NCI-H1436 (cell line): ENCODE measurements around the gene STYXL2.

Experiments
- DNase-seq: peaks from one replicate; lab custom pipeline; 2025; lab: John Stamatoyannopoulos, UW

STYXL2 gene

DNA sequence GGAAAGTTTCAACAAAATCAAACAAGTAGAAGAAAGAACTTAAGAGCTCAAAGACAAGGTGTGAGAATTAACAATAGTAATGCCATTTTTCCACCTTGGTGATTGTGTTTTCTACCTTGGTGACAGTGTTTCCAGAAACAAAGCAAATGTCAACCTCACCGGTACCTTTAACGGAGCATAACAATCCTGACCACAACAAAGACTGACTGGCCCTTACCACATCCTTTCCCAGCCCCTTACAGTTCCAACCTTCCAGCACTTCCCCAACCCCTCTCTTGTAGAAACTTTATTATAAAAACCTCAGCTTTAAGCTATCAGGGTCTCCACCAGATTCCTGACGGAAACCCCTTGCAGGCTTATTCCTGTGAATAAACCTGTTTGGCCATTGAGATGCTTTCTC is 16.7 kb downstream of the STYXL2 start:
- DNase-seq = no peak

- no peak for DNase-seq
Observed at GRCh38 chr1:167111868-167112709, 18.2 kb downstream of the STYXL2 start.

DNA sequence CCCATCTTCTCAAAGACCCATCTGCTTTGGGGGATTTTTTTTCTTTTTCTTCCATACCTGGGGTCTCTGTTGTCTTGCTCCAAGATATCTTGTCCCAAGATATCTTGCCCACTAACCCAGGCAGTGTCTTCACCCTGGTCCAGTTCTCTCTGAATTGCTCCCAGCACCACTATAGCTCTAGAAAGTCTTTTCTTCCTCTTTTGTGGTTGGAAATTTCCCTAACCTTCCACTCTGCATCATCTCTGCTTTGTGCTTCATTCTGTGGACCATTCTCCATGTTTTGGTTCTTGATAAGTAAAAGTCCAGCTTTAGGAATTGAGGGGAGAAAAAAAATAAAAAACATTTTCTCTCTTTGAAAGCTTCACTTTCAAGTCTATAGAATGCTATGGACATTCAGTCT is 20.9 kb downstream of the STYXL2 start:
- DNase-seq = no peak

DNA sequence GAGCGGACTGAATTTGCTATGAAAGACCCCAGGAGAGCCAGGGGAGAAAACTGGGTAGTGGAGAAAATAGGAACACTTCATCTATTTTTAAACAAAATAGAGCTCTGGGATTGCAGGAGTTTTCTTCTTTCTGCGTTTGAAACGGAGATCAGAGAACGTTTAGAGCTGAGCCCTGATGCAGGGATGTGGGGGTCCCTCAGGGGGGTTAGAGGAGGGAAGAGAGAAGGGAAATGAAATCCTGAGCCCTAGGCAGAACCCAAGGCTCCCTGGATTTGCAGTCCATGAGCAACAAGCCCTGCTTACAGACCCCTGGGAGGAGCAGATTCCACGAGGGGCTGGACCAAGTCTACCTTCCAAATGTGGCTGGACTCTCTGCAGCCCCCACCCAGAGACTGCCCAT is 21.8 kb downstream of the STYXL2 start:
- DNase-seq = no peak

DNA sequence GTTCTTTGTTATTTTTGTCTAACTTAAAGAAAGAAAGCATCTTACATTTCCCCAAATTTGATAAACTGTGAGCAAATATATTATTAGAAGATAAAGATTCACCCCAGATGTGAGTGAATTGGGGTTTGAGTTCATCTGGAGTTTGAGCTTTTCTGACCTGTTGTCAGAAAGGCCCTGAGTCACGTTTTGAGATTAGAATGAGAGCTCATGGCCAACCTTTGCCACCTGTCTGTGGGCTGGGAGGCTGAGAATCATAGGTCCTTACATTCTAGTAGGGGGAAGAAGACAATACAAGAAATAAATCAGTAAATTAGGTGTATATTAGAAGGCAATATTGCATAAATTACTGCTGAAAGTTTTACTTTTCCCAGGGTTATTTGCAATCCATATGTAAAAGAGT is 22.3 kb downstream of the STYXL2 start:
- DNase-seq = no peak

DNA sequence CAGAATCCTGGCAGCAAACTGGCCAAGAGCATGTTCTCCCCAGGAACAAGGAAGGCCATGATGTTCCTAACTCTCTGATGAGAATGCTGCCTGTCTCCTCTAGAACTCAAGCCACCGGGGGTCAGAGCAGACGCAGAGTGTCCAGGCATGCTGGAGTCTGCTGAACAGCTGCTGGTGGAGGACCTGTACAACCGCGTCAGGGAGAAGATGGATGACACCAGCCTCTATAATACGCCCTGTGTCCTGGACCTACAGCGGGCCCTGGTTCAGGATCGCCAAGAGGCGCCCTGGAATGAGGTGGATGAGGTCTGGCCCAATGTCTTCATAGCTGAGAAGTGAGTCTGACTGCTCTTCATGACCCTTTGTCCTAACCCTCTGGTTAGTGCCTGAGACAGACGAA is 23.4 kb downstream of the STYXL2 start:
- DNase-seq = no peak

DNA sequence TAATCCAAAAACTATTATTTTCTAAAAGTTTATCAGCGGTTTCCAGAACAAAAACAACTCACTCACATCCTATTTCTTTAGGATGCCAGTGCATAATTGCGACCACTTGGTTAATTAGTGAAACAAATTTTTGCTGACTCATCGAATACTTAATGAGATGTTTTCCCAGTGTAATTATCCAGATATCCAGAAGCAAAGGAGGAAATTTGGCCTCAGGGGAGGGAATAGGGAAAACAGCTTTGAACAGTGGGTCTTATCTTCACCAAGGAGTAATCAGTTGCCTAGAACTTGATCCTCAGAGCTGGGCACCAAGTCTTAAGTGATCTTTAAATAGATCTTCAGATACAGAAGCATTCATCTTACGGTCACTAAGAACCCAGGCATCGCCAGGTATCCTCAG is 24.3 kb downstream of the STYXL2 start:
- DNase-seq = no peak

GRCh38 chr1:167119696-167120095 is 25.8 kb downstream of the STYXL2 start:
- DNase-seq = no peak

DNA sequence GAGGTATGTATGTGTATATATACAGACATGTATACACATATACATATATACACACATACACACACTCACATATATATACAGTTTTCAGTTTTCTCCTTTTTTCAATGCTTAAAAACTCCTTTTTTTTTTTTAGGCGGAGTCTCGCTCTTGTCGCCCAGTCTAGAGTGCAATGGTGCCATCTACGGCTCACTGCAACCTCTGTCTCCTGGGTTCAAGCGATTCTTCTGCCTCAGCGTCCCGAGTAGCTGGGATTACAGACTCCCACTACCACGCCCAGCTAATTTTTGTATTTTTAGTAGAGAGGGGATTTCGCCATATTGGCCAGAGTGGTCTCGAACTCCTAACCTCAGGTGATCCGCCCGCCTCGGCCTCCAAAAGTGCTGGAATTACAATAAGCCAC is 27.0 kb downstream of the STYXL2 start:
- DNase-seq = no peak

- DNase-seq = peak; percentile 17
Observed at GRCh38 chr1:167121375-167122120, 27.7 kb downstream of the STYXL2 start.

DNA sequence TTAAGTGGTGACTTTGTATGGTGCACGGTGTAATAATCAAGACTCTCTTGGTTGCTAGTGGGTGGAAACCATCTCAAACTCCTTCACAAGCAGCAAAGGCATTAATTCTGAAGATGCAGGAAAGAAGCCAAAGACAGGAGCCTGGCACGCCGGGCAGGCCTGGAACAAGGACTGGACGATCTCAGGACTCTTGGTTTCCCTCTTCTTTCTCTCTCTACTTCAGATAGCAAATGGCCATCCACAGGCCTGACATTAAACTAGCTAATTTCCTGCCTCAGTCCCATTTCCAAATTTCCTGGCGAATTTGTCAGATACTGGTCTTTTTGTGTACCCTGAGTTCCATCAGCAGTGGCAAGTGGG is 28.2 kb downstream of the STYXL2 start:
- no peak for DNase-seq

DNA sequence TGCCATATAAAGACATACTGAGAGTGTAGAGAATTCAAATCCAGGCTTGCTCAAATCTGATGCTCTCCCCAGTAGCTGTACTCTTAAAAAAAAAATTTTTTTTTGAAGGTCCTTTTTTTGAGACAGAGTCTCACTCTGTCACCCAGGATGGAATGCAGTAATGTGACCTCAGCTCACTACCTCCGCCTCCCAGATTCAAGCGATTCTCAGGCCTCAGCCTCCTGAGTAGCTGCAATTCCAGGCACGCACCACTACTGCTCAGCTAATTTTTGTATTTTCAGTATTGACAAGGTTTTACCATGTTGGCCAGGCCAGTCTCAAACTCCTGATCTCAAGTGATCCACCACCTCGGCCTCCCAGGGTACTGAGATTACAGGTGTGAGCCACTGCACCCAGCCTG is 28.7 kb downstream of the STYXL2 start:
- no peak for DNase-seq

- no peak for DNase-seq
Observed at GRCh38 chr1:167126317-167126716, 32.4 kb downstream of the STYXL2 start.

- DNase-seq = no peak
Observed at GRCh38 chr1:167126811-167127210, 32.9 kb downstream of the STYXL2 start.

GRCh38 chr1:167127236-167127635 is 33.4 kb downstream of the STYXL2 start:
- no peak for DNase-seq

DNA sequence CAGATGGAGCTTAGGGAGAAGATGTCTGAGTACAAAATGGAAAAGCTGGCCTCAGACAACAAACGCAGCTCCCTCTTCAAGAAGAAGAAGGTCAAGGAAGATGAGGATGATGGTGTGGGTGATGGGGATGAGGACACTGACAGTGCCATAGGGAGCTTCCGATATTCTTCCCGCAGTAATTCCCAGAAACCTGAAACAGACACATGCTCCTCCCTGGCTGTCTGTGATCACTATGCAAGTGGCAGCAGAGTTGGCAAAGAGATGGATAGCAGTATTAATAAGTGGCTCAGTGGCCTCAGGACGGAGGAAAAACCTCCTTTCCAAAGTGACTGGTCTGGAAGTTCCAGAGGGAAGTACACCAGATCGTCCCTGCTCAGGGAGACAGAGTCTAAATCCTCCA is 33.8 kb downstream of the STYXL2 start:
- no peak for DNase-seq

GRCh38 chr1:167128261-167129227 is 34.7 kb downstream of the STYXL2 start:
- no peak for DNase-seq

DNA sequence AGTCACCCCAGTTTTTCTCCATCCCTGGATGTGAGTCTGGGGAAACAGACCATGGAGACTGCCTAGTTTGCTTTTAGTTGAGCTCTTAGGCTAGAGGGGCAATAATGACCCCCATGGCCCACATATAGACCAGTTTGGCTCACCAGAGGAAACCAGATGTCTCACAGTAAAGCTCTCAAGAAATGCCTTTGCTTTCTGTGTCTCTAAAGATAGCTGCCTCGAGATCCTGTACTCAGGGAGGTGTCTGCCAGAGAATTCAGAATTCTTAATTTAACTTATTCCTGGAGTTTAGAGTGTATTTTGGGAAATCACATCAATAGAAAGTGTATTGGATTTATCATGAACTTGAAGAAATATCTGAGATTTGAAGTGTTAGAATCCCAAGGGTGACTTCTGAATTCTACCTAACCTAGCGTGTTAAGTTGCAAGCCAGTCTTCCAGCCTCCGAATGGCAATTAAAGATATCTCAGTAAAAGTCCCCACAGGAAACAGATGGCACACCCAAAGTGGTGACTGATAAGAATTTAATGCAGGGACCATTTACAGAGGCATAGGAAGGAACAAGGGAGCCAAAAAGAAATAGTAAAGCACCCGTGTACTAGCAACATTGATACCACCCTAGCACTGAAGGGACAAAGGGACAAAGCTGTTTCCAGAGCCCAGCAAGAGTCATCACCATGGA is 37.1 kb downstream of the STYXL2 start:
- no peak for DNase-seq

DNA sequence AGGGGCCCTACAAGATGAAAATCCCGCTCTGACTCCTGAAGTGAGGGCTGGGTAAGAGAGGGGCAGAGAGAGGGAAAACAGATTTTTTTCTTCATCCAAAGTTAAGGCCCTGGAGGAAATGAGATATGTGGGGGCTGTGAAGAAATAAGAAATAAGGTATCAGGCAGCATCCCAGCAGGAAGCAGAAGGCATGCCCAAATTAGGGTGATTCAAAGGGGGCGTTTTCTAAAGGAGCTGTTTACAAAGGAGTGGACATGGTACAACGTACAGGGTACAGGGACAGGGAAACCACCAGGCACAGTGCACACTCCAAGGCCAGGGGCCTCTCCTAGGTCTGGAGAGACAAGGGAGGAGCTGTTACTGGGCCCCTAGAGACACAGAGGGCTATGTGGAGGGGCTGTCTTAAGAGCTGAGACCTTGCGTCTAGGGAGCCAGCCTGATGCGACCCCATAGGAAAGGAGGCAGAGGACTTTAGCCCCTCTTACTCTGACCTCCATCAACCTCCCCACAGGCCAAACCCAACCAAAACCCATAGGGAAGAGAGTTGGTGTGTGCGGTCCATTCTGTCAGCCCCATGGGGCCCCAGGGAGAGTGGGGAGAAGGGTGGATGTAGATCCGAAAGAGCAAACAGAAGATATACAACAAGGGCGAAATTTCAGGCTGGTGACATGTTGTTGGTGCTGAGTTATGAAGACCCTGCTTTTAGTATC is 38.6 kb downstream of the STYXL2 start:
- no peak for DNase-seq

DNA sequence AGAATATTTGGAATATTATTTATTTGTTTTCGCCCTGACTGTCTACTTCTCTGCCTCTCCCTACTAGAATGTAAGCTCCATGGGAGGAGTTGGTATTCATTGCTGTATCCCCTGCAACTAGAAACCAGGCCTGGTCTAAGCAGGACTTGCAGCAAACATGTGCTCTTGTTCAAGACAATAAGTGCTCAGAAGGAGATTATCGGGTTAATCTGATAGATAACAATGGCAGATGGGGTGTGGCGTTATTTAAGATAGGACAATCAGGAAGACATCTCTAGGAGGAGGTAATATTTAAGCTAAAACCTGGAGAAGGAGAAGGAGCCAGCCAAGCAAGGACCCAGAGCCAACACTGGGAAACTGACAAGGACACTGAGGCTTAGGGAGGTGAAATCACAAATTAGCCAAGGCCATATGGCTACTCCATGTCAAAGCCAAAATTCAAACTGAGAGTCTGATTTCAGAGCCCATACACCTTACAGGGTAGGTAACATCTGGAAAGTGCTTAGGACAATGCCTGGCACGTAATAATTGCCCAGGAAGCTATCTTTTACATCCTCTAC is 41.5 kb downstream of the STYXL2 start:
- DNase-seq = no peak

GRCh38 chr1:167136191-167136614 is 42.3 kb downstream of the STYXL2 start:
- DNase-seq = no peak
